HG03135 (cell line): ENCODE data around the gene DBH.

Experiments used
- ATAC-seq: cut with Tn5 transposase; IDR thresholded peaks from one replicate; pipeline ENCODE4 v1.9.1; 2021; ENCODE audit warnings: mild to moderate bottlenecking, moderate library complexity; ENCODE audit not compliant: unreplicated experiment

The DBH gene

GRCh38 chr9:133604214-133604613 lies 31.9 kb upstream of the DBH start:
- ATAC-seq, result no peak

GRCh38 chr9:133604856-133605255 lies 31.3 kb upstream of the DBH start:
- no peak for ATAC-seq

GRCh38 chr9:133605446-133605845 lies 30.7 kb upstream of the DBH start:
- ATAC-seq, result no peak

- no peak for ATAC-seq
These were observed 30.1 kb upstream of the DBH start for GRCh38 chr9:133605856-133606707.

GRCh38 chr9:133606708-133607025 lies 29.5 kb upstream of the DBH start:
- no peak for ATAC-seq

- no peak for ATAC-seq
These were observed 28.8 kb upstream of the DBH start for GRCh38 chr9:133607381-133607780.

- no peak for ATAC-seq
These were observed 28.2 kb upstream of the DBH start for GRCh38 chr9:133607976-133608375.

GRCh38 chr9:133608382-133608781 lies 27.8 kb upstream of the DBH start:
- no peak for ATAC-seq

- no peak for ATAC-seq
These were observed 27.3 kb upstream of the DBH start for GRCh38 chr9:133608889-133609288.

GRCh38 chr9:133609311-133610098 lies 26.7 kb upstream of the DBH start, which contains the start of gene FAM163B:
TSS of gene FAM163B (minus strand) at chr9:133609389. CDS start at chr9:133580223, 29,166 bp downstream.
- no peak for ATAC-seq

- ATAC-seq, result no peak
These were observed 25.3 kb upstream of the DBH start for GRCh38 chr9:133610845-133611244.

- ATAC-seq, result no peak
These were observed 24.1 kb upstream of the DBH start for GRCh38 chr9:133612051-133612450.

- ATAC-seq, result no peak
These were observed 23.3 kb upstream of the DBH start for GRCh38 chr9:133612816-133613215.

GRCh38 chr9:133613432-133613831 lies 22.7 kb upstream of the DBH start:
- no peak for ATAC-seq

GRCh38 chr9:133614056-133614455 lies 22.1 kb upstream of the DBH start:
- ATAC-seq, result no peak

GRCh38 chr9:133614678-133615077 lies 21.5 kb upstream of the DBH start:
- ATAC-seq, result no peak

GRCh38 chr9:133615186-133615585 lies 21.0 kb upstream of the DBH start:
- no peak for ATAC-seq

- no peak for ATAC-seq
These were observed 20.5 kb upstream of the DBH start for GRCh38 chr9:133615606-133616188.

- ATAC-seq, result no peak
These were observed 19.3 kb upstream of the DBH start for GRCh38 chr9:133616643-133617405.

GRCh38 chr9:133618726-133619125 lies 17.4 kb upstream of the DBH start:
- no peak for ATAC-seq

- ATAC-seq, result no peak
These were observed 16.4 kb upstream of the DBH start for GRCh38 chr9:133619791-133620190.
